H9 (cell line): ENCODE data around the gene DSCAM. TPM values are rescaled to one million over a fixed set of nuclear protein-coding genes. Genes with fewer than 3 reads are reported as not detected.

ENCODE experiments used
- DNase-seq: peaks from one replicate; pipeline ENCODE4 v3.0.0-alpha.2; 2017
- H2AFZ ChIP-seq: one replicate; pipeline ENCODE4 v1.6.1; 2013; ENCODE audit warnings: mild to moderate bottlenecking, low read length, control low read depth, moderate library complexity
- H2AK5ac ChIP-seq: 2 replicates; pipeline ENCODE4 v1.6.1; 2013; ENCODE audit warnings: low read length, control low read depth, mixed read lengths; ENCODE audit not compliant: insufficient read length
- H2BK120ac ChIP-seq: one replicate; pipeline ENCODE4 v1.6.1; 2013; ENCODE audit warnings: low read depth, mild to moderate bottlenecking, low read length, control low read depth, inconsistent platforms; ENCODE audit not compliant: poor library complexity, severe bottlenecking
- H2BK12ac ChIP-seq: 2 replicates; pipeline ENCODE4 v1.6.1; 2013; ENCODE audit warnings: low read length, control low read depth, mixed read lengths, low read depth; ENCODE audit not compliant: insufficient read length
- H2BK15ac ChIP-seq: 2 replicates; pipeline ENCODE4 v1.6.1; 2013; ENCODE audit warnings: low read depth, low read length, control low read depth
- H2BK20ac ChIP-seq: one replicate; pipeline ENCODE4 v1.6.1; 2013; ENCODE audit warnings: low read depth, mild to moderate bottlenecking, low read length, control low read depth, inconsistent platforms; ENCODE audit not compliant: poor library complexity, severe bottlenecking
- H2BK5ac ChIP-seq: 2 replicates; pipeline ENCODE4 v1.6.1; 2013; ENCODE audit warnings: low read length, control low read depth, mixed read lengths; ENCODE audit not compliant: insufficient read length
- H3K14ac ChIP-seq: 2 replicates; pipeline ENCODE4 v1.6.1; 2013; ENCODE audit warnings: low read length, control low read depth; ENCODE audit not compliant: insufficient read depth
- H3K18ac ChIP-seq: 2 replicates; pipeline ENCODE4 v1.6.1; 2013; ENCODE audit warnings: low read depth, mild to moderate bottlenecking, mixed read lengths, low read length, control low read depth; ENCODE audit not compliant: insufficient read length
- H3K23ac ChIP-seq: 2 replicates; pipeline ENCODE4 v1.6.1; 2013; ENCODE audit warnings: low read length, control low read depth, mixed read lengths, low read depth; ENCODE audit not compliant: insufficient read length
- H3K23me2 ChIP-seq: 2 replicates; pipeline ENCODE4 v1.6.1; 2013; ENCODE audit warnings: low read depth, mild to moderate bottlenecking, mixed read lengths, low read length, control low read depth; ENCODE audit not compliant: insufficient read length, poor library complexity, severe bottlenecking
- H3K27ac ChIP-seq: 2 replicates; pipeline ENCODE4 v1.5.1; 2013; ENCODE audit warnings: low read length, control low read depth, mixed read lengths, low read depth; ENCODE audit not compliant: insufficient read length
- H3K27me3 ChIP-seq: 2 replicates; pipeline ENCODE4 v1.6.1; 2013; ENCODE audit warnings: low read length, control low read depth, inconsistent platforms; ENCODE audit not compliant: insufficient read depth
- H3K4ac ChIP-seq: 2 replicates; pipeline ENCODE4 v1.6.1; 2013; ENCODE audit warnings: low read depth, mild to moderate bottlenecking, control low read depth, inconsistent platforms, low read length, moderate library complexity
- H3K4me1 ChIP-seq: 2 replicates; pipeline ENCODE4 v1.6.1; 2013; ENCODE audit warnings: low read length, control low read depth, inconsistent platforms; ENCODE audit not compliant: insufficient read depth
- H3K4me2 ChIP-seq: 2 replicates; pipeline ENCODE4 v1.6.1; 2013; ENCODE audit warnings: low read length, control low read depth, mixed read lengths; ENCODE audit not compliant: insufficient read length, insufficient read depth
- H3K56ac ChIP-seq: 2 replicates; pipeline ENCODE4 v1.6.1; 2013; ENCODE audit warnings: low read depth, mild to moderate bottlenecking, mixed read lengths, low read length, control low read depth; ENCODE audit not compliant: insufficient read length
- H3K79me1 ChIP-seq: 2 replicates; pipeline ENCODE4 v1.6.1; 2013; ENCODE audit warnings: low read depth, mild to moderate bottlenecking, moderate library complexity, low read length, control low read depth, inconsistent platforms; ENCODE audit not compliant: insufficient read depth, poor library complexity, severe bottlenecking
- H3K79me2 ChIP-seq: 2 replicates; pipeline ENCODE4 v1.6.1; 2013; ENCODE audit warnings: low read length, control low read depth, inconsistent platforms; ENCODE audit not compliant: insufficient read depth
- H3K9ac ChIP-seq: 2 replicates; pipeline ENCODE4 v1.6.1; 2013; ENCODE audit warnings: low read length, control low read depth, mixed read lengths; ENCODE audit not compliant: insufficient read length; ENCODE audit errors: extremely low read depth
- H3K9me3 ChIP-seq: one replicate; pipeline ENCODE4 v1.6.1; 2013; ENCODE audit warnings: low read depth, low read length, inconsistent platforms; ENCODE audit not compliant: control insufficient read depth
- H3T11ph ChIP-seq: one replicate; pipeline ENCODE4 v1.6.1; 2013; ENCODE audit warnings: mild to moderate bottlenecking, low read length, control low read depth, inconsistent platforms
- H4K20me1 ChIP-seq: one replicate; pipeline ENCODE4 v1.6.1; 2013; ENCODE audit not compliant: control insufficient read depth, insufficient read length, insufficient read depth
- H4K5ac ChIP-seq: 2 replicates; pipeline ENCODE4 v1.6.1; 2013; ENCODE audit warnings: low read depth, mild to moderate bottlenecking, mixed read lengths, low read length, control low read depth; ENCODE audit not compliant: insufficient read length
- H4K8ac ChIP-seq: replicated peaks from 2 replicates; pipeline ENCODE4 v1.6.1; 2013; ENCODE audit warnings: low read length, control low read depth, mixed read lengths, low read depth; ENCODE audit not compliant: insufficient read length
- H4K91ac ChIP-seq: 2 replicates; pipeline ENCODE4 v1.6.1; 2013; ENCODE audit warnings: low read depth, mild to moderate bottlenecking, moderate library complexity, mixed read lengths, low read length, control low read depth; ENCODE audit not compliant: insufficient read length
- H3K27ac Mint-ChIP-seq, 3 experiments: 2 replicates in 2 of 3; 3 replicates in 1 of 3; pipeline ENCODE4 v1.8.0; 2020 to 2021; ENCODE audit warnings: mixed read lengths in 3 of 3, mild to moderate bottlenecking in 1 of 3, moderate library complexity in 1 of 3
- H3K27me3 Mint-ChIP-seq: 2 replicates; pipeline ENCODE4 v1.8.0; 2021; ENCODE audit warnings: low read depth, mild to moderate bottlenecking, moderate library complexity, mixed read lengths
- H3K36me3 Mint-ChIP-seq, 3 experiments: 2 replicates in 2 of 3; 3 replicates in 1 of 3; pipeline ENCODE4 v1.8.0; 2020 to 2021; ENCODE audit warnings: low read depth in 3 of 3, mixed read lengths in 3 of 3; ENCODE audit not compliant: insufficient read depth in 1 of 3
- H3K4me1 Mint-ChIP-seq, 2 experiments: 2 replicates each; pipeline ENCODE4 v1.8.0; 2020; ENCODE audit warnings: mixed read lengths in 2 of 2
- H3K4me3 Mint-ChIP-seq, 2 experiments: 2 replicates in 1 of 2; 3 replicates in 1 of 2; pipeline ENCODE4 v1.8.0; 2020 to 2021; ENCODE audit warnings: mild to moderate bottlenecking in 2 of 2, mixed read lengths in 2 of 2, moderate library complexity in 1 of 2
- H3K9me3 Mint-ChIP-seq, 2 experiments: 2 replicates in 1 of 2; 3 replicates in 1 of 2; pipeline ENCODE4 v1.8.0; 2020; ENCODE audit warnings: mild to moderate bottlenecking in 2 of 2, mixed read lengths in 2 of 2, moderate library complexity in 1 of 2
- CTCF ChIP-seq: fragments of 200-600 bp; sonication (generic); conservative IDR thresholded peaks from 3 replicates; pipeline ENCODE4 v1.8.0; 2021; ENCODE audit warnings: antibody characterized with exemption, mild to moderate bottlenecking
- WGBS: extraction: QIAGEN DNeasy Blood & Tissue Kit; methylation state at CpG from one replicate; pipeline ENCODE4 v1.1.7; 2013; ENCODE audit warnings: missing lambda C conversion rate, low lambda C conversion rate, mixed read lengths; ENCODE audit not compliant: insufficient read length; ENCODE audit errors: extremely low coverage; 5-methylcytosine and 5-hydroxymethylcytosine counted together
- total RNA-seq: library from RNA; stranded (reverse); gene quantifications from 2 replicates; pipeline ENCODE4 v1.2.1, GENCODE V29; 2021

DSCAM gene
- total RNA-seq, 1 experiment from 2014 or later = 0.17 TPM

GRCh38 chr21:40667967-40668366 is 179.0 kb downstream of the DSCAM start:
- H4K5ac ChIP-seq = no peak overlapping the region
- H3K27me3 ChIP-seq = no peaks in the 10 kb centered on the region

More at GRCh38 chr21:40667967-40668366, 179.0 kb downstream of the DSCAM start:
- H3K4me1 ChIP-seq = no peaks in the 10 kb centered on the region
- H2AK5ac ChIP-seq = no peak overlapping the region
- no peak overlapping the region for H2BK15ac ChIP-seq
- Mint-ChIP-seq H3K27me3 (peaks cover 2% of the 10 kb centered on the region), H3K36me3 (no peaks in the 10 kb centered on the region), H3K4me3 (no peak overlapping the region), H3K4me1 (peaks cover 6 to 11% of the 10 kb centered on the region in 2 experiments; a peak in 3 of 4 replicates), H3K9me3 (peaks cover 0 to 3% of the 10 kb centered on the region in 2 experiments; a peak in 1 of 5 replicates), H3K27ac (no peak overlapping the region; a peak in 1 of 7 replicates)
- H3K4ac ChIP-seq = no peak overlapping the region
- no peak for TF ChIP-seq CTCF
- no peaks in the 10 kb centered on the region for H3K79me1 ChIP-seq
- H3K23me2 ChIP-seq = no peaks in the 10 kb centered on the region
- H3K4me2 ChIP-seq = no peak overlapping the region
- H2BK12ac ChIP-seq = no peak overlapping the region
- no peak overlapping the region for H2BK120ac ChIP-seq
- H2AFZ ChIP-seq = no peak overlapping the region
- no peak overlapping the region for H3K9ac ChIP-seq
- no peak overlapping the region for H3K23ac ChIP-seq
- no peaks in the 10 kb centered on the region for H4K20me1 ChIP-seq
- H3K27ac ChIP-seq = no peak overlapping the region
- no peak overlapping the region for H3K18ac ChIP-seq
- no peak overlapping the region for H3T11ph ChIP-seq
- H4K91ac ChIP-seq = no peak overlapping the region
- H3K79me2 ChIP-seq = no peaks in the 10 kb centered on the region
- no CpG with 5 or more reads among the region's 1 CpG for WGBS
- DNase-seq = no peak
- H2BK5ac ChIP-seq = no peak overlapping the region
- no peak overlapping the region for H3K14ac ChIP-seq
- H3K9me3 ChIP-seq = no peaks in the 10 kb centered on the region
- H3K56ac ChIP-seq = no peak overlapping the region
- no peak overlapping the region for H4K8ac ChIP-seq
- no peak overlapping the region for H2BK20ac ChIP-seq
